ENCODE measurements around the gene PAK5.

- TF ChIP-seq CTCF (IDR thresholded peaks at IDR 0.05) (no peak), EZH2 (IDR thresholded peaks at IDR 0.05; ENCODE audit: borderline replicate concordance, insufficient read depth, low read depth, low read length, poor library complexity, severe bottlenecking) (no peak)
These were observed 211.7 kb downstream of the PAK5 start for GRCh38 chr20:9627219-9627618.

All from B cell (primary cell).